ENCODE data around the gene TBATA. TPM values are rescaled to one million over a fixed set of nuclear protein-coding genes. Genes with fewer than 3 reads are reported as not detected.

TBATA gene
- total RNA-seq, 2 experiments from 2014 or later, result not detected

DNA sequence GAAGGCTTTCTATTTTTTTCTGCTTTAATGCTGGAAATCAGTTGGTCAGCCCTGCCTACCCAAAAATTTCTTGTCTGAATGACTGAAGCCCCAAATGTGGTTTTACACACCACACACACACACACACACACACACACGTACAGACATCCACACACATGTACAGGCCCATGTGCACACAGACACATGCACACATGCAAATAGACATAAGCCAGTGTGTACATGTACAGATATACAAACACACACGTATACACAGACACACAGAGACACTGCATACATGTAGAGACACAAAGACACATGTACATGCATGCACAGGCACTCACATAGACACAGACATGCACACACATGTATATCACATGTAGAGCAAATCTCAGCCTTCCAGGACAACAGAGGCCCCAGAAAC lies 54.2 kb downstream of the TBATA start:
- H3K27ac Mint-ChIP-seq, result no peak overlapping the region
- no peak for DNase-seq
- no peaks in the 10 kb centered on the region for H3K4me1 Mint-ChIP-seq (ENCODE audit: low read depth)
- H3K9me3 Mint-ChIP-seq, result no peaks in the 10 kb centered on the region
- no peaks in the 10 kb centered on the region for H3K36me3 Mint-ChIP-seq (ENCODE audit: low read depth)
- intact Hi-C loops (cut with micrococcal nuclease), result no loop called here
- H3K27me3 Mint-ChIP-seq (ENCODE audit: low read depth), result no peaks in the 10 kb centered on the region
- H3K4me3 Mint-ChIP-seq, result no peak overlapping the region
- CTCF ChIA-PET, result no interaction called here

DNA sequence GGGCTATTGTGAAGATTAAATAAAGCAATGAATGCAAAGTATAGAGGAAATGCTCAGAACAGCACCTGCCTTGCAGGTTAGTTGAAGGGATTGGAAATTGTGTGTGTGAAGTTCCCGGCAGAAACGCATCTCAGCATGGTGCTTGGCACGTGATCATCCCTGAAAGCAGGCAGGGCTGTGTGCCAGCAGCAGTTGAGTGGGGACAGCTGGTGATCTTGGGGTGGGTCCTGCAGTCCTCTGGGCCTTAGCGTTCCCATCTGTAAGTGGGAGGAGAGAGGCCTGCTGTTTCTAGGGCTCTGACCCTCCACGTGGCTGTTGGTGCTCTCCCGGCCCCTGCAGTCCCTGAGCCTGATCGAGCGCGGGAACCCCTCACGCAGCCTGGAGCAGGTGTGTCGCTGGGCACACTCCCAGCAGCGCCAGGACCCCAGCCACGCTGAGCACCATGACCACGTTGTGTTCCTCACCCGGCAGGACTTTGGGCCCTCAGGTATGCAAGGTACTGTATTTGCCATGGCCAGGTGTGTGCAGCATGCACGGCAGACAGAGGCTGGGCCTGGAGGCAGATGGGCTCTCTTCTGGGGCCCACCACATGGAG lies 55.3 kb downstream of the TBATA start:
- no peaks in the 10 kb centered on the region for H3K4me1 Mint-ChIP-seq (ENCODE audit: low read depth)
- intact Hi-C loops (cut with micrococcal nuclease), result no loop called here
- H3K4me3 Mint-ChIP-seq, result no peak overlapping the region
- H3K36me3 Mint-ChIP-seq (ENCODE audit: low read depth), result no peaks in the 10 kb centered on the region
- no peak overlapping the region for H3K27ac Mint-ChIP-seq
- H3K27me3 Mint-ChIP-seq (ENCODE audit: low read depth), result no peaks in the 10 kb centered on the region
- CTCF ChIA-PET, result no interaction called here
- H3K9me3 Mint-ChIP-seq, result no peaks in the 10 kb centered on the region
- no peak for DNase-seq

DNA sequence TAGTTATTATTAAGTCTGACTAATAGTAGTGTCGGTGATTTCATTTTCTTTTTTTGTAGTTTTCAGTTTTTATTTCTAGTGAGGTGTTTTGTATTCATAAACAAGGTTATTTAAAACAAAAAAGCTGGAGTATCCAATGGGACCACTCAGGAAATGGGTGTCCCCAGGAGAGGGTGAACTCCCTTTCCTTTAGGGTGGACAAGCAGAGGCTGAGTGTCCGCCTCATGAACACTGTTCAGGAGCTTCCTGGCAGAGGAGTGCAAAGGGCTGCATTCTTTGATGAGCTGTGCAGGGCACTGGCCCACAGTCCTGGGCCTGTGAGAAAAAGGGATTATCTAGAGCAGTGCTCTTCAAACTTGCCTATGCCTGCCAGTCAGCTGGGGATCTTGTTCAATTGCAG lies 56.8 kb downstream of the TBATA start:
- H3K4me3 Mint-ChIP-seq, result no peak overlapping the region
- no peaks in the 10 kb centered on the region for H3K27me3 Mint-ChIP-seq (ENCODE audit: low read depth)
- H3K9me3 Mint-ChIP-seq, result no peaks in the 10 kb centered on the region
- CTCF ChIA-PET, result no interaction called here
- intact Hi-C loops (cut with micrococcal nuclease), result no loop called here
- DNase-seq, result no peak
- H3K36me3 Mint-ChIP-seq (ENCODE audit: low read depth), result no peaks in the 10 kb centered on the region
- H3K4me1 Mint-ChIP-seq (ENCODE audit: low read depth), result no peaks in the 10 kb centered on the region
- H3K27ac Mint-ChIP-seq, result no peak overlapping the region

DNA sequence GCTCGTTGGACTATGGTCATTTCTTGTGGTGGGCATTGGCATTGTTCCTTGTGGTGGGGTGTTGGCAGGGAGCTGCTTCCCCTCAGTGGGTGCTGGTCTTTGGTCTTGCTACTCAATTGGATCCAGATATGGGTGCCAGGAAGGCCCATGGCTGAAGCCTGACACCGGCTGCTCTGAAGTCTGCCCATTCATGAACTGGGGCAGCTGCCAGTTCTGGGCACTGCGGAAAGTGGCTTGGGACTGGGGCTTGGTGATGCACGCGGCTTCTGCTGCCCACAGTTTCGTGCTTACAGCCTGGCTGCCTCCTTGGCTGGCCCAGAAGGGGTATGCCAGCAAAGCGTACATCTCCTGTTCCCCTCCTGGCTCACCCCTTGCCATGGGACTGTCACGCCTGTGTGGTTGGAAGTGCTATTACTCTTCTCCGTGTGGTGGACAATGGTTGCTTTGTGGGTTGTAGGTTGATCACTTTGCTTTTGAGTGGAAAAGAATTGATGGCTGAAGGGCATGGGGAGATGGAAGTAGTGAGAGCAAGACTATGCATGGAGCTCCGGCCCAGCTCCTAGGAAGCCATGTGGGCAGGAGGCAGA lies 58.2 kb downstream of the TBATA start:
- Mint-ChIP-seq H3K27ac (no peak overlapping the region), H3K4me1 (ENCODE audit: low read depth) (no peaks in the 10 kb centered on the region), H3K27me3 (ENCODE audit: low read depth) (no peaks in the 10 kb centered on the region), H3K9me3 (no peaks in the 10 kb centered on the region), H3K36me3 (ENCODE audit: low read depth) (no peaks in the 10 kb centered on the region), H3K4me3 (no peak overlapping the region)
- intact Hi-C loops (cut with micrococcal nuclease), result no loop called here
- no peak for DNase-seq
- CTCF ChIA-PET, result no interaction called here

DNA sequence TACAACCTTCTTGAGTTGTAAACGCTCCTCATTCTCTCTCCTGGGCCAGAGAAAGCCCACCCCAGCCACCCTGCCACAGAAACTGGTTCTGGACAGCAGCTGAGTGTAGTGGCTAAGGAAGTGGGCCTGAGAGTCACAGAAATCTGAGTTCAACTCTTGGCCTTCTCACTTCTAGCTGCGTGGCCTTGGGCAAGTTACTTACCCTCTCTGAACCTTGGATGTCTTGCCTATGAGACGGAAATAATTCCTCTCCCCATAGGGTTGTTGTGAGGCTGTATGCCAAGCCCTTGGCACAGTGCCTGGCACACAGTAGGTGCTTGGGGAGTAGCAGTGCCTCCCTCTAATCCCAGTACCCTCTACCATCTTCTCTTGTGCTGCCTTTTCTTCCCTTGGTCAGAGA lies 61.4 kb downstream of the TBATA start:
- no peaks in the 10 kb centered on the region for H3K4me1 Mint-ChIP-seq (ENCODE audit: low read depth)
- no peaks in the 10 kb centered on the region for H3K36me3 Mint-ChIP-seq (ENCODE audit: low read depth)
- intact Hi-C loops (cut with micrococcal nuclease), result no loop called here
- no peaks in the 10 kb centered on the region for H3K9me3 Mint-ChIP-seq
- H3K27me3 Mint-ChIP-seq (ENCODE audit: low read depth), result no peaks in the 10 kb centered on the region
- no peak overlapping the region for H3K4me3 Mint-ChIP-seq
- no peak overlapping the region for H3K27ac Mint-ChIP-seq
- CTCF ChIA-PET, result no interaction called here
- no peak for DNase-seq

DNA sequence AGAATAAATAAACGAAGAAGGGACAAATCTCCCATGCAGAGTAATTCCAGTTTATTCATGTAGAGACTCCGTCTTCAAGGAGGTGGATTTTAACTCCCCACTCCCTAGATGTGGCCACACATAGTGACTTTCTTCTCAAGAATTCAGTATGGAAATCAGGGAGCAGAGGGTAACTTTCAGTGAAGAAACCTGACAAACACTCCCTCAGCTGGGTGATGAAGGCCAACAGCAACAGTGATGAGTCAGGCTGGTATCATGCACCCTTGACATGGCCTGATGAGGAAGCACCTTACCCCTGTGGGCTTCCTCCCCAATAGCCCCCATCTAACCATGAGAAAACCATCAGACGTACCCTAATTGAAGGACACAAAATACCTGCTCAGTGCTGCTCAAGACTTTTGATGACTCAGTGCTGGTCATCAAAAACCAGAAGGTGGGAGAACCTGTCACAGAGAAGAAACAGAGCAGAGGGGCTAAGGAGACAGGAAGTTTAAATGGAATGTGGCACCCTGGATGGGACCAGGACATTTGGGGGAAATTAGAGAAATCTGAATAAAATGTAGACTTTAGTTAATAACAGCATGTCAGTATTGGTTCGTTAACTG lies 62.3 kb downstream of the TBATA start:
- no peak overlapping the region for H3K27ac Mint-ChIP-seq
- DNase-seq, result no peak

More for the DNA sequence above, 62.3 kb downstream of the TBATA start:
- intact Hi-C loops (cut with micrococcal nuclease), result no loop called here
- Mint-ChIP-seq H3K4me1 (ENCODE audit: low read depth) (no peaks in the 10 kb centered on the region), H3K27me3 (ENCODE audit: low read depth) (no peaks in the 10 kb centered on the region), H3K36me3 (ENCODE audit: low read depth) (no peaks in the 10 kb centered on the region), H3K9me3 (no peaks in the 10 kb centered on the region), H3K4me3 (no peak overlapping the region)
- CTCF ChIA-PET, result no interaction called here

Other genes with a start within 250 kb of the TBATA start
- 1 to 10 TPM; 7.5 to 8.2 TPM for gene PRF1, start 182.6 kb downstream of the TBATA start, total RNA-seq
- not detected for gene ADAMTS14, start 112.9 kb downstream of the TBATA start, total RNA-seq
- gene SGPL1, start 30.6 kb upstream of the TBATA start, total RNA-seq, result 10 to 100 TPM; 14.8 to 17.2 TPM
- 10 to 100 TPM; 33.0 to 37.2 TPM for gene PCBD1, start 103.2 kb upstream of the TBATA start, total RNA-seq

All from activated naive CD4-positive, alpha-beta T cell treated with anti-CD3 and anti-CD28 coated beads for 36 hours (primary cell).